Stimulated activated naive CD8-positive, alpha-beta T cell treated with anti-CD3 and anti-CD28 coated beads, Interleukin-15, Interleukin-2, amounts not matched to agents 100 U/mL and 50 U/mL, for 24 hours (primary cell): ENCODE data around the gene NLGN2.

Experiments
- ATAC-seq: fragments of 150-1000 bp; cut with Tn5 transposase; one replicate; pipeline ENCODE4 v1.10.0; 2021
- DNase-seq: peaks from one replicate; pipeline ENCODE4 v3.0.0; 2021

The NLGN2 gene

DNA sequence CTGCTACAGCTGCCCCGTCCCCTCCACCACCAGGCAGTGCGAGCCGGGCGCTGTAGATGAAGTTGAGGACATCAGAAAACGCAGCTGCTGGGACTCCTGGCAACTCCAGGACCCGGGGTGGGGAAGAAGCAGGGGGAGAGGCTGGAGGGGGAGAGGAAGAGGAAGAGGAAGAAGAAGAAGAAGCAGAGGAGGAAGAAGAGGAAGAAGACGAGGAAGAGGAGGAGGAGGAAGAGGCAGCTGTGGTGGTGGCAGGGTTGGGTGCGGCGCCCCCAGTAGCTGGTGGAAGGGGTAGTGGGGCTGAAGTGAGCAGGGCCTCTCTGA is 58.6 kb downstream of the NLGN2 start:
- DNase-seq = no peak
- ATAC-seq = no peak

DNA sequence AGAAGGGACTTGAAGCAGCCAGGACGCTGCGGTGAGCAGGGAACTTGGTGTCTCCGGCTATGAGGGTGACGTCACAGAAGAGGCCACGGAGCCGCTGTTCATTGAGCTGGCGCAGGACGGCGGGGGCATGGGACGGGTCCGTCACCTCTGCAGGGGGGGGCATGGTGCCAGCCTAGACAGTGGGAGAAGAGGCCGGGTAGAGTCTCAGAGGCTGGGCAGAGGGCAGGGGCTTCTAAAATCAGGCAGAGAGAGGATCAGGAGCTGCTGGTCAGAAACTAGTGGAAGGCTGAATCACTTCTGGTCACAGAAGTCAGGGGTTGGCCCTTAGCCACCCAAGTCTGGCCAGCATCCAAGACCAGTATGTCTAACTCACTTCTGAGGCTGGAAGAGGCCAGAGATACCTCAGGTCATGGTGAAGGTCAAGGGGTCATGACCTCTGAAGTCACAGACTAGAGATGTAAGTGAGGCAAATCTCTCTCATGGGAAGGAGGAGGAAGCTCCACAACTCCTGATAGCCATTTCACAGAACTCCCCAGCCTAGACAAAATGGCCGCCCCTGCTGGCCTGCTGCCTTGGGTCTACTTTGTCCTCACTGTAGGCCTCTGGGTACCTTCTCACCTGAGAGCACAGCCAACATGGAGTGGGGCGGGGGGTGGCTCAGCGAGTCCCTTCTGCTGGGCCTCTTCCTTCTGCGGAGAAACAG is 59.1 kb downstream of the NLGN2 start:
- ATAC-seq (no peak), DNase-seq (no peak)

DNA sequence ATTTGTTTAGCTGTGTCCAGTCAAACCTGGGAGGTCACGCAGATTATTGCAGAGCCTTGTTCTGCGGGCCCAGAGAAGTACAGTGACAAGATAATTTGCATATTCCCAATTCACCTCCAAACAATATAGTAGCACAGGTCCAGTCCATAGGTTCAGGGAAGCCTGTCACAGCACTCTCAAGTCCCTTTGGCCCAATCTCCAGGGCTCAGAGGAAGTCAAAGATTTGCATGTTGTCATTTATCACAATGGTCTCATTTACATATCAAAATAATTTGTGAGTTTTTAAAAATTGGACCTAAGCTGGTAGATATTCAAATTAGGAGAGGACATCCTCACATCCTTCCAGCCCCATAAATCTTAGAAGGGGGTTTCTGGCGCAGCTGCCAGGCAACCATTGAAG is 59.9 kb downstream of the NLGN2 start:
- DNase-seq = no peak
- no peak for ATAC-seq

DNA sequence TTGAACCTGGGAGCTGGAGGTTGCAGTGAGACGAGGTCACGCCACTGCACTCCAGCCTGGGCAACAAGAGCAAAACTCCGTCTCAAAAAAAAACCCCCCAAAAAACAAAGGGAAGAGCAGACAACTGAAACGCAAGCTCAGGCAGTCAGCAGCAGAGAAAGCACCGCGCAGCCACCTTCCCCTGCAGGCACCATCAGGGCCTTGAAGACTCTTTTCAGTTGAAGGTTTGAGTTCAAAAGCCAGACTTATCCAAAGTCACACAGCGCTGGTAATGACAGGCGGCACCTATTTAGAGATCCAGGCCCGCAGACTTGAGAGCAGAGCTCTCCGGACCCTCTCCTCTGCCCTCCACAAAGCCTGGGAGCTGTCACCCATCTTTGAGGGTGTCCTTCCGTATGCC is 60.6 kb downstream of the NLGN2 start:
- DNase-seq = no peak
- no peak for ATAC-seq

DNA sequence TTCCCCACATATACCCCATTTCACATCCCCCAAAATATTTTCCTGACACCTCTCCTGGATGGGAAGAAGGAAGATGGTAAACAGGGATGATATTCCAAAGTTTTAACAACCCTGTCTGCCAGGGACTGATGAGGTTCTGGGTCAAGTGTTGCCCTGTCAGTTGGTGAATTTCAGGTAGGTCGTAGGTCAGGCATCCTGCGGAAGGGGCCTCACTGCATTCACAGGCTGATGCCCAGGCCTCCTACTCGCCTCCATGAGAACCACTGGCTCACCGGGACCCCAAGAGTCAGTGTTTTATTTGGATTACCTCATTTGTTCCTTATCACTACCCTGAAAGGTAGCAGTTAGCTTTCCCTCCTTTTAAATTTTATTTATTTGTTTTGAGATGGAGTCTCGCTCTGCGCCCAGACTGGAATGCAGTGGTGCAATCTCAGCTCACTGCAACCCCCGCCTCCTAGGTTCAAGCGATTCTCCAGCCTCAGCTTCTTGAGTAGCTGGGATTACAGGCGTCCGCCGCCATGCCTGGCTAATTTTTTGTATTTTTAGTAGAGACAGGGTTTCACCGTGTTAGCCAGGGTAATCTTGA is 61.3 kb downstream of the NLGN2 start:
- no peak for ATAC-seq
- no peak for DNase-seq
